ENCODE measurements around the gene HSPA12A. TPM values are rescaled to one million over a fixed set of nuclear protein-coding genes. Genes with fewer than 3 reads are reported as not detected.

The HSPA12A gene
- total RNA-seq, 4 donors from 2014 or later, result 6.4 to 9.9 (median 9.5) TPM

DNA sequence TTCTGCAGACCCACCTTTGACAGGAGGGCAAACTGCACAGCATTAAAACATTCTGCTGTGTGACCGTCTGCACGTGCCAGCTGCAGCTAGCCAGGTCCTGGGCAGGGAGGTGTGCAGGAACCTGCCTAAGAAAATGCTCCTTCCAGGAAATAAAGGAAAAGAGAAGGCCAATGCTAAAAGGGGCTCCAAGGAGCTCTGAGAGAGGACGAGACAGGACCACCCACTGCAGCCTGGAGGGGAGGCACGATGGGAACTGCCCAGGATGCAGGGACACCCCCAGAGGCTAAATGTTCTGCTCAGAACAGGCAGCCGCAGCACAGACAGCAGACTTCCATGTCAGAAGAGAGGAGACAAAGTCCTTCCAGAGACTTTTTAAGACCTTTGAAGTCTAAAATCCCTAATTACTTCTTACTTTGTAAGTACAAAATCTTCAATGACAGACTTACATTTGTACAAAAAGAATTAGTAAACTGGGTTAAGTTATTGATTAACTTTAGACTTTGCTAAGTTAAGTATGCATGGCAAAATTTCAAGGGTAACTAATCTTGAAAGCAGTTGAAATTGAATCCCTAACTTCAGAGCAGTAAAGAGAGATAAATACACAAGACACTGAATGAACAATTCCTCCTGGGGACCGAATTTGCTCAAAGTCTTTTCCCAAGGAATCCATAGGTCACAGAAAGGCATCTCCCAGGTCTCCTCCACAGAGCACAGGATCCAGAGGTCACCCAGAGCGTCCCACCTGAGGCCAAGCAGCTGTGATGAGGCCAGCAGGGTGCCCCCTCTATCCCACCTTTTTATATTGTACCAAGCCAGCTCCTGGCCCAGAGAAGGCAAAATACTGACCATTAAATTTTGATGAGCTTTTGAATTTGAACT, 21.5 kb downstream of the HSPA12A start:
- no peak for TF ChIP-seq CTCF (IDR thresholded peaks at IDR 0.05)
- TF ChIP-seq POLR2A (IDR thresholded peaks at IDR 0.05), result no peak
- 60 to 63% methylated on average over 7 of the region's 7 CpGs for WGBS, 2 donors
- DNase-seq (ENCODE audit: low spot score in 2 of 2), result no peak
- intact Hi-C loops (cut with DNase I; ENCODE audit: low total_unique reads), result no loop called here
- no peak overlapping the region for H3K4me3 ChIP-seq (ENCODE audit: low read depth, poor library complexity, severe bottlenecking)

- no peak overlapping the region for H3K4me3 ChIP-seq (ENCODE audit: low read depth, poor library complexity, severe bottlenecking)
- TF ChIP-seq CTCF (IDR thresholded peaks at IDR 0.05) (no peak), POLR2A (IDR thresholded peaks at IDR 0.05) (no peak)
- intact Hi-C loops (cut with DNase I; ENCODE audit: low total_unique reads), result no loop called here
- no peak for DNase-seq (ENCODE audit: low spot score in 2 of 2)
- 74 to 75% methylated on average over 7 of the region's 7 CpGs for WGBS, 2 donors
These were observed 22.1 kb downstream of the HSPA12A start for GRCh38 chr10:116720241-116720643.

DNA sequence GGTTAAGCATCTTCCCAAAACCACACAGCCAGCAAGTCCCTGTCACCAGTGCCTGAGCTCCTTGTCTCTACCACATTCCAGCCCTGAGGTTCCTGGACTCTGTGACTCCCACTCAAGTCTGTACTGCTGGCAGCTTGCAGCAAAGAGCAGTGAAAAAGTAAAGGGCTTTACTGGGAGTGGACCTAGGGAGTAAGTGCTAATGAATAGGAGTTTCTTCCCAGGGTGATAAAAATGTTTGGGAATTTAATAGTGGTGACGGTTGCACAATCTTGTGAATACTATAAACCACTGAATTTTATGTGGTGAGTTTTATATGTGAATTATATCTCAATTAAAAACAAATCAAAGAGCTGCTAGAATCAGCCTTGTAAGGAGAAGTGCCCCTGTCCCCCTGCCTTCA, 22.6 kb downstream of the HSPA12A start:
- 70 to 90% methylated on average over 1 of the region's 1 CpG for WGBS, 2 donors
- intact Hi-C loops (cut with DNase I; ENCODE audit: low total_unique reads), result no loop called here
- H3K4me3 ChIP-seq (ENCODE audit: low read depth, poor library complexity, severe bottlenecking), result no peak overlapping the region
- no peak for DNase-seq (ENCODE audit: low spot score in 2 of 2)
- TF ChIP-seq CTCF (IDR thresholded peaks at IDR 0.05), result no peak
- no peak for TF ChIP-seq POLR2A (IDR thresholded peaks at IDR 0.05)

- DNase-seq (ENCODE audit: low spot score in 2 of 2), result no peak
- intact Hi-C loops (cut with DNase I; ENCODE audit: low total_unique reads), result no loop called here
- TF ChIP-seq CTCF (IDR thresholded peaks at IDR 0.05) (no peak), POLR2A (IDR thresholded peaks at IDR 0.05) (no peak)
- 68 to 96% methylated on average over 2 of the region's 2 CpGs for WGBS, 2 donors
- H3K4me3 ChIP-seq (ENCODE audit: low read depth, poor library complexity, severe bottlenecking), result no peak overlapping the region
These were observed 24.3 kb downstream of the HSPA12A start for GRCh38 chr10:116718058-116718457.

GRCh38 chr10:116716381-116716780, 26.0 kb downstream of the HSPA12A start:
- no peak for DNase-seq (ENCODE audit: low spot score in 2 of 2)
- intact Hi-C loops (cut with DNase I; ENCODE audit: low total_unique reads), result no loop called here
- 36 to 47% methylated on average over 4 of the region's 4 CpGs for WGBS, 2 donors
- TF ChIP-seq POLR2A (IDR thresholded peaks at IDR 0.05) (no peak), CTCF (IDR thresholded peaks at IDR 0.05) (no peak)
- no peak overlapping the region for H3K4me3 ChIP-seq (ENCODE audit: low read depth, poor library complexity, severe bottlenecking)
